ENCODE data around the gene CTNS. TPM values are rescaled to one million over a fixed set of nuclear protein-coding genes. Genes with fewer than 3 reads are reported as not detected.
A peak's percentile ranks its signal among the peaks of the same experiment; 100 is the strongest.

Gene CTNS
- total and polyA plus RNA-seq, 8 donors: 4.0 to 74.5 (median 11.9) TPM

DNA sequence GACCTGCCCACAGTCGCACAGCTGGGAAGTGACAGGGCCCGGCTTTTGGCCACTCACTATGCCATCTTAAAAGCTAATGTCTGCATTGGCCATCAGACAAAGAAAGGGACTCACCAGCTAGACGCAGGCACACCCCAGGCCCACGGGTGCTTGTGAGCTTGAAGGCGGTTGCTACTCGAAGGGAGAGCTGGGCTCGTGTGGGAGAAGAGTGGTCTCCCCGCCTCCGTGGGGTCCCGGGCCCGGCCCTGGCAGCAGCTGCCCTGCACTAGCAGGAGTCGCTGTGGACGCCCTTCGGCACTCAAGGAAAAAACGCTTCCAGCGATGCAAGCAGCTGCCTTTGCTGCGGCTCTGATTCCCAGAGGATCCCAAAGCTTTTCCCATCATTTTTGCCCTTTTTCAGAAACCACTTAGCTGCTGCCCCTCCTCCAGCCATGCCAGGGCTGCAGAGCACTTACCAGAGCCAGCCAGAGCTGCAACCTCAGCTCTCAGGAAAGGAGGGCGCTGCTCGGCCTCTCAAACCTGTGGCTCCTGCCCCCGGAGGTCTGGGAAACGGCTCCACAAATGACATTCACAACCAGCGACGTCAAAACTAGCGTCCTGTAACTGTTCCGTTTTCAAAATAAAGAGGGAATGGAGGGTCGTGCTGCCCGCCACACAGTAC, 39.6 kb upstream of the CTNS start:
- Histone ChIP-seq H3K9me3 (no peaks in the 10 kb centered on the region), H3K27ac (no peak overlapping the region), H3K36me3 (peaks cover 0 to 25% (median 13%) of the 10 kb centered on the region in 4 donors), H3K4me3 (no peak overlapping the region), H3K4me1 (no peaks in the 10 kb centered on the region), H3K27me3 (no peaks in the 10 kb centered on the region)
- TF ChIP-seq POLR2AphosphoS5 (IDR thresholded peaks at IDR 0.05) (no peak), EP300 (IDR thresholded peaks at IDR 0.05) (no peak), POLR2A (IDR thresholded peaks at IDR 0.05) (no peak)
- TF ChIP-seq, protein P1, sequence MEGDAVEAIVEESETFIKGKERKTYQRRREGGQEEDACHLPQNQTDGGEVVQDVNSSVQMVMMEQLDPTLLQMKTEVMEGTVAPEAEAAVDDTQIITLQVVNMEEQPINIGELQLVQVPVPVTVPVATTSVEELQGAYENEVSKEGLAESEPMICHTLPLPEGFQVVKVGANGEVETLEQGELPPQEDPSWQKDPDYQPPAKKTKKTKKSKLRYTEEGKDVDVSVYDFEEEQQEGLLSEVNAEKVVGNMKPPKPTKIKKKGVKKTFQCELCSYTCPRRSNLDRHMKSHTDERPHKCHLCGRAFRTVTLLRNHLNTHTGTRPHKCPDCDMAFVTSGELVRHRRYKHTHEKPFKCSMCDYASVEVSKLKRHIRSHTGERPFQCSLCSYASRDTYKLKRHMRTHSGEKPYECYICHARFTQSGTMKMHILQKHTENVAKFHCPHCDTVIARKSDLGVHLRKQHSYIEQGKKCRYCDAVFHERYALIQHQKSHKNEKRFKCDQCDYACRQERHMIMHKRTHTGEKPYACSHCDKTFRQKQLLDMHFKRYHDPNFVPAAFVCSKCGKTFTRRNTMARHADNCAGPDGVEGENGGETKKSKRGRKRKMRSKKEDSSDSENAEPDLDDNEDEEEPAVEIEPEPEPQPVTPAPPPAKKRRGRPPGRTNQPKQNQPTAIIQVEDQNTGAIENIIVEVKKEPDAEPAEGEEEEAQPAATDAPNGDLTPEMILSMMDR (IDR thresholded peaks at IDR 0.05): no peak
- WGBS, 5 donors: 90 to 94% (median 92%) methylated on average over 27 of the region's 27 CpGs
- DNase-seq: no peak
- intact Hi-C loops (cut with DNase I; ENCODE audit: low total_unique reads): no loop called here

DNA sequence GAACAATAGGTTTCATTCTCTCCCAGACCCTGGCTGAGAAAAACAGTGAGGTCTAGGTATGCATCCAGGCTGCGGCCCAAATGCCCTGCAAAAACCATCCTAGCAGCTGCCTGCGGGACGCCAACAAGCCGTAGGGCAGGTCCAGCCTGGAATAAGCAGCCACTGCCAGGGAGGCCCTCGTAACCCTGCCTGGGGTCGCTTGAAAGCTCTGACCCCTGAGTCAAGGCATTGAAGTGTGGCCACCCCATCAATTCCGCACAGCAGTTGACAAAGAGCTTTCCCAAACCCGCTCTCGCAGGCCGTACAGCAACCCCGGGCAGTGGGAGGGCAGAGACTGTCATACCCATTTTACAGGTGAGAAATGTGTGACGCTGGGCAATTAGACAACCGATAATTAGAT, 38.5 kb upstream of the CTNS start:
- no peak for DNase-seq
- Histone ChIP-seq H3K4me1 (no peaks in the 10 kb centered on the region), H3K36me3 (peaks cover 0 to 18% (median 8%) of the 10 kb centered on the region in 4 donors), H3K9me3 (no peaks in the 10 kb centered on the region), H3K4me3 (no peak overlapping the region), H3K27ac (no peak overlapping the region), H3K27me3 (no peaks in the 10 kb centered on the region)
- no peak for TF ChIP-seq POLR2A (IDR thresholded peaks at IDR 0.05)
- TF ChIP-seq, protein P1 (IDR thresholded peaks at IDR 0.05): no peak
- TF ChIP-seq POLR2AphosphoS5 (IDR thresholded peaks at IDR 0.05): no peak
- TF ChIP-seq EP300 (IDR thresholded peaks at IDR 0.05): no peak
- WGBS, 5 donors: 88 to 97% (median 93%) methylated on average over 6 to 13 of the region's 13 CpGs
- intact Hi-C loops (cut with DNase I; ENCODE audit: low total_unique reads): no loop called here

DNA sequence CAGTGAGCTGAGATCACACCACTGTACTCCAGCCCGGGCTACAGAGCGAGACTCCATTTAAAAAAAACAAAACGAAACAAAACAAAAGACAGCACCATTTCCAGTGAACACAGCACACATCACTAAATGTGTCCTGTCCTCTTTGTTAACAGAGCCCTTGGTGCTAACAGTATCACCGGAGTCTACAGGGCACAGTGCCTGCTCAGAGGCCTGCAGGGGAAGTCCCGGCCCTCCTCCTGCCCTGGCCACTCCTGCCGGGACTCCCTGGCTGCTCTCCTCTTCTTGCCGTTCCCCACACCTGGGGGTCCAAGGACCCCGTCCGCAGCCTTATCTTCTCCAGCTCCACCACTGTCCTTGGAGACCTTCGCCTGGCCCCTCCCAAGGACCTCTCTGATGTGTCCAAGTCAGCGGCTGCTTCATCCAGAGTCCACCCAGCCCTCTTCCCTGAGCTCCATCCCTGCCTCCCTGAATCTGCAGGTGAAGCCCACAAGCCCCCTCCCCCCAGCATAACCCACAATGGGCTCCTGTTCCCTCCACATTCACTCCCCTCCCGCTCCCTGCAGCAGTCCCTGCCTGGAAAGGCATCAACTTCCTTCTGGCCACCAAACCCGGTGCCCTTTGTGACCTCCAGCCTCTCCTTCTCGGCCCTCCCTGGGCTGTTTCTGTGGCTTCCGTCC, 35.9 kb upstream of the CTNS start:
- H3K27ac ChIP-seq: no peak overlapping the region
- H3K27me3 ChIP-seq: no peaks in the 10 kb centered on the region
- no peak for DNase-seq
- no peaks in the 10 kb centered on the region for H3K4me1 ChIP-seq
- H3K4me3 ChIP-seq: no peak overlapping the region
- no peaks in the 10 kb centered on the region for H3K9me3 ChIP-seq
- intact Hi-C loops (cut with DNase I; ENCODE audit: low total_unique reads): no loop called here
- WGBS, 5 donors: 85 to 92% (median 90%) methylated on average over 14 to 15 of the region's 15 CpGs
- TF ChIP-seq EP300 (IDR thresholded peaks at IDR 0.05) (no peak), POLR2A (IDR thresholded peaks at IDR 0.05) (no peak), POLR2AphosphoS5 (IDR thresholded peaks at IDR 0.05) (no peak)
- TF ChIP-seq, protein P1 (IDR thresholded peaks at IDR 0.05): no peak
- H3K36me3 ChIP-seq: peaks cover 0 to 27% (median 16%) of the 10 kb centered on the region in 4 donors

DNA sequence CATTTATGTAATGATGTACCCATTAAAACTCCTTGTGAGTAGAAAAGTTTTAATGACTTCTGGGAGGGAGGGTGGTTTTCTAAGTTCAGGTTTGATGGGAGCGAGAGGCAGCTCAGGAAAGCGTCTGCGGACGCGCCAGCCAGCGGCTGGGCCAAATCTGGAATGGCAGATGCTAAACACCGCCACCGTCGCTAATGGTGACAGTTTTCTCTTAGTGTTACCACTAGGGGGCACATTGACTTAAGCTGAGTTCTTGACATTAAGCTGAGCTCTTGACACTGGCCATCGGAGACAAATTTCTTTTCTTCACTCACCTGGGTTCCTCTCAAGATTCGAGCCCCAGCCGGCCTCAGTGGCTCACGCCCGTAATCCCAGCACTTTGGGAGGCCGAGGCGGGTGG, 34.1 kb upstream of the CTNS start:
- no peaks in the 10 kb centered on the region for H3K4me1 ChIP-seq
- peak in 1 of 2 donors; percentile 46 for DNase-seq
- H3K27me3 ChIP-seq: no peaks in the 10 kb centered on the region
- no peak overlapping the region for H3K4me3 ChIP-seq
- TF ChIP-seq POLR2A (IDR thresholded peaks at IDR 0.05) (no peak), POLR2AphosphoS5 (IDR thresholded peaks at IDR 0.05) (no peak), EP300 (IDR thresholded peaks at IDR 0.05) (no peak)
- TF ChIP-seq, protein P1 (IDR thresholded peaks at IDR 0.05): peak in 3 of 7 experiments; percentile 24 to 44 (median 35)
- 74 to 85% (median 83%) methylated on average over 15 to 16 of the region's 16 CpGs for WGBS, 5 donors
- intact Hi-C loops (cut with DNase I; ENCODE audit: low total_unique reads): no loop called here
- peaks cover 4 to 34% (median 29%) of the 10 kb centered on the region in 4 donors for H3K36me3 ChIP-seq
- H3K27ac ChIP-seq: no peak overlapping the region
- H3K9me3 ChIP-seq: no peaks in the 10 kb centered on the region

Measured in stomach (tissue), 9 donors.